Erythroblast (primary cell): Measurements from ENCODE around the gene NAT16.

ENCODE experiments used
- GATA1 ChIP-seq: IDR thresholded peaks from 2 replicates; pipeline ENCODE4 v1.6.1; 2011; ENCODE audit warnings: low read depth, mild to moderate bottlenecking, control low read depth, low read length, moderate library complexity
- POLR2A ChIP-seq: IDR thresholded peaks from 2 replicates; pipeline ENCODE4 v1.6.1; 2011; ENCODE audit warnings: mild to moderate bottlenecking, low read length

DNA sequence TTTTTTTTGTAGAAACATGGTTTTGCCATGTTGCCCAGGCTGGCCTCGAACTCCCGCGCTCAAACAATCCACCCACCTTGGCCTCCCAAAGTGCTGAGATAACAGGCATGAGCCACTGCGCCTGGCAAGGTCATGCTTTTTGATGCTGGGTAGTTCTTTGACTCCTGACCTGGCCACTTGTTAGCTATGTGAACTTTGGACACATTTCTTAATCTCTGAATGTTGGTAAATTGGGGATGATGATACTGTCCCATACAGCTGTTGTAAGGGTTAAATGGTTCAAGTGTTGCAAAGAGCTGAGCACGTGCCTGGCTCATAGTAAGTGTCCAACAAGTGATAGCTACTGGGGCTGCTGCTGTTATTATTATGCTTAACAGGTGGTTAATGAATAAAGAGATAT lies 40.2 kb upstream of the NAT16 start:
- TF ChIP-seq POLR2A (no peak), GATA1 (no peak)
